Smooth muscle cell (in vitro differentiated cells): ENCODE measurements around the gene TNFRSF1B. TPM values are rescaled to one million over a fixed set of nuclear protein-coding genes. Genes with fewer than 3 reads are reported as not detected.

Experiments used
- DNase-seq: peaks from one replicate; lab custom pipeline; 2025; ENCODE audit not compliant: unreplicated experiment; lab: John Stamatoyannopoulos, UW
- H2AFZ ChIP-seq: fragments of 200-600 bp; sonication (generic); 2 replicates; pipeline ENCODE4 v1.6.0; 2016; ENCODE audit warnings: antibody characterized with exemption, low read depth, mild to moderate bottlenecking
- H3F3A ChIP-seq: fragments of 200-600 bp; sonication (generic); 2 replicates; pipeline ENCODE4 v1.6.0; 2017; ENCODE audit warnings: antibody characterized with exemption, low read depth
- H3K27ac ChIP-seq: fragments of 200-600 bp; sonication (generic); 2 replicates; pipeline ENCODE4 v1.5.1; 2016; ENCODE audit warnings: low read depth, mild to moderate bottlenecking
- H3K27me3 ChIP-seq: fragments of 200-600 bp; sonication (generic); 2 replicates; pipeline ENCODE4 v1.6.1; 2016; ENCODE audit warnings: low read depth, mild to moderate bottlenecking
- H3K36me3 ChIP-seq: fragments of 200-600 bp; sonication (generic); 2 replicates; pipeline ENCODE4 v1.5.1; 2016; ENCODE audit warnings: low read depth
- H3K4me1 ChIP-seq: fragments of 200-600 bp; sonication (generic); 2 replicates; pipeline ENCODE4 v1.5.1; 2016; ENCODE audit warnings: low read depth
- H3K4me2 ChIP-seq: fragments of 200-600 bp; sonication (generic); 2 replicates; pipeline ENCODE4 v1.6.0; 2016; ENCODE audit warnings: mild to moderate bottlenecking
- H3K4me3 ChIP-seq: fragments of 200-600 bp; sonication (generic); 2 replicates; pipeline ENCODE4 v1.5.1; 2016; ENCODE audit warnings: mild to moderate bottlenecking
- H3K79me2 ChIP-seq: fragments of 200-600 bp; sonication (generic); 2 replicates; pipeline ENCODE4 v1.6.0; 2016; ENCODE audit warnings: low read depth, mild to moderate bottlenecking
- H3K9ac ChIP-seq: fragments of 200-600 bp; sonication (generic); 2 replicates; pipeline ENCODE4 v1.6.0; 2016; ENCODE audit warnings: low read depth
- H3K9me3 ChIP-seq: fragments of 200-600 bp; sonication (generic); replicated peaks from 2 replicates; pipeline ENCODE4 v1.5.1; 2016; ENCODE audit warnings: low read depth
- H4K20me1 ChIP-seq: fragments of 200-600 bp; sonication (generic); 2 replicates; pipeline ENCODE4 v1.6.0; 2016; ENCODE audit warnings: low read depth
- WGBS: methylation state at CpG from one replicate; pipeline ENCODE4 v1.1.7; 2016; ENCODE audit warnings: low lambda C conversion rate; 5-methylcytosine and 5-hydroxymethylcytosine counted together
- polyA plus RNA-seq: library from polyadenylated mRNA; unstranded; fragments of >200 nt; fragmentation: Nextera tagmentation; extraction: Ambion mirVana; gene quantifications from 2 replicates; pipeline ENCODE4 v1.2.1, GENCODE V29; 2016
- total RNA-seq: library from RNA; depleted of rRNA; stranded (reverse); fragments of >200 nt; gene quantifications from 2 replicates; pipeline ENCODE4 v1.2.3, GENCODE V29; 2014
- TF ChIP-seq, protein P1 (sequence below): fragments of 200-600 bp; sonication (generic); IDR thresholded peaks from 2 replicates; pipeline ENCODE4 v1.5.1; 2017; ENCODE audit warnings: borderline replicate concordance, mild to moderate bottlenecking, antibody characterized with exemption; ENCODE audit not compliant: insufficient read depth, poor library complexity, severe bottlenecking

Gene TNFRSF1B
- total and polyA plus RNA-seq, 2 experiments from 2014 or later: 9.0 to 20.3 TPM

- Histone ChIP-seq H4K20me1 (no peaks in the 10 kb centered on the region), H3K27me3 (no peaks in the 10 kb centered on the region), H3F3A (no peaks in the 10 kb centered on the region), H3K79me2 (no peaks in the 10 kb centered on the region), H3K27ac (no peak overlapping the region), H3K9ac (no peak overlapping the region), H2AFZ (no peak overlapping the region), H3K36me3 (no peaks in the 10 kb centered on the region), H3K4me3 (no peak overlapping the region), H3K9me3 (no peaks in the 10 kb centered on the region), H3K4me2 (no peak overlapping the region), H3K4me1 (no peaks in the 10 kb centered on the region)
- TF ChIP-seq, protein P1, sequence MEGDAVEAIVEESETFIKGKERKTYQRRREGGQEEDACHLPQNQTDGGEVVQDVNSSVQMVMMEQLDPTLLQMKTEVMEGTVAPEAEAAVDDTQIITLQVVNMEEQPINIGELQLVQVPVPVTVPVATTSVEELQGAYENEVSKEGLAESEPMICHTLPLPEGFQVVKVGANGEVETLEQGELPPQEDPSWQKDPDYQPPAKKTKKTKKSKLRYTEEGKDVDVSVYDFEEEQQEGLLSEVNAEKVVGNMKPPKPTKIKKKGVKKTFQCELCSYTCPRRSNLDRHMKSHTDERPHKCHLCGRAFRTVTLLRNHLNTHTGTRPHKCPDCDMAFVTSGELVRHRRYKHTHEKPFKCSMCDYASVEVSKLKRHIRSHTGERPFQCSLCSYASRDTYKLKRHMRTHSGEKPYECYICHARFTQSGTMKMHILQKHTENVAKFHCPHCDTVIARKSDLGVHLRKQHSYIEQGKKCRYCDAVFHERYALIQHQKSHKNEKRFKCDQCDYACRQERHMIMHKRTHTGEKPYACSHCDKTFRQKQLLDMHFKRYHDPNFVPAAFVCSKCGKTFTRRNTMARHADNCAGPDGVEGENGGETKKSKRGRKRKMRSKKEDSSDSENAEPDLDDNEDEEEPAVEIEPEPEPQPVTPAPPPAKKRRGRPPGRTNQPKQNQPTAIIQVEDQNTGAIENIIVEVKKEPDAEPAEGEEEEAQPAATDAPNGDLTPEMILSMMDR: no peak
- DNase-seq: no peak
- 95% methylated on average over 18 of the region's 20 CpGs for WGBS
These were observed 36.6 kb downstream of the TNFRSF1B start for GRCh38 chr1:12203216-12204007.

GRCh38 chr1:12204140-12204539, 37.3 kb downstream of the TNFRSF1B start:
- WGBS: 82% methylated on average over 5 of the region's 7 CpGs
- H3F3A ChIP-seq: no peaks in the 10 kb centered on the region
- H3K36me3 ChIP-seq: no peaks in the 10 kb centered on the region
- H3K9ac ChIP-seq: no peak overlapping the region
- H3K4me3 ChIP-seq: no peak overlapping the region
- no peaks in the 10 kb centered on the region for H3K27me3 ChIP-seq
- no peaks in the 10 kb centered on the region for H3K9me3 ChIP-seq
- DNase-seq: no peak
- no peaks in the 10 kb centered on the region for H3K79me2 ChIP-seq
- H2AFZ ChIP-seq: no peak overlapping the region
- no peaks in the 10 kb centered on the region for H4K20me1 ChIP-seq
- H3K4me2 ChIP-seq: no peak overlapping the region
- no peaks in the 10 kb centered on the region for H3K4me1 ChIP-seq
- no peak overlapping the region for H3K27ac ChIP-seq
- TF ChIP-seq, protein P1: no peak

DNA sequence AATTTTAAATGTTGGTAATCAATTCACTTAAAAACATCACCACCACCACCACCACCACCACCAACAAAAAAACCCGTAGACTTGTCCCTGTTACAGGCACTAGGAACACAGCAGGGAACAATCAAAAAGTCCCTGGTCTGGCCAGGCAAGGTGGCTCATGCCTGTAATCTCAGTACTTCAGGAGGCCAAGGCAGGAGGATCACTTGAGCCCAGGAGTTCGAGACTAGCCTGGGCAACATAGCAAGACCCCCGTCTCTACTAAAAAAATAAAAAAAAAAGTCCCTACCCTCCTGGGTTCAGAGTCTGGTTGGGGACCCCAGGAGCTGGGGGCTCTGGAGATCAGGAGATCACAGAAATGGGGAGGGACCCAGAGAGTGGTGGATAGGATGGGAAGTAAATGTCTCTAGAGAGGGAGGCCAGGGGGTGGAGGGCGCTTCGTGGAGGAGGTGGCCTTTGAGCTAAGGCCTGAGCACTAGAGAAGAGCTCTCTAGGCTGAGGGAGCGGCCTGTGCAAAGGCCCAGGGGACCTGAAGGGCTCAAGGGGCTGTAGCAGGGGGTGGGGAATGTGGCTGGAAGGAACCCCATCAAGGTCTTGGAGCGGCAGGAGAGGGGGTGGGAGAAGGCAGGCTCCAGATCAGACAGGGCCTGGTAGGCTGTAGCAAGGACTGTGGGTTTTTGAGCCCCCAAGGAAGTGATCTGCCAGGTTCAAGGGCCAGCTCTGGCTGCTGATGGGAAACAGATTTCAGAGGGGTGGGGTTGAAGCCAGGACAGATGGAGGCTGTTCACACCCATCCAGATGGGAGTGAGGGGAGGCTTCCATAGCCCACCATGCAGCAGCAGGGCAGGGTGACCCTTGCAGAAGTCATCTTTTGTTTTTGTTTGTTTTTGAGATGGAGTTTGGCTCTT, 38.2 kb downstream of the TNFRSF1B start:
- H3F3A ChIP-seq: no peaks in the 10 kb centered on the region
- no peaks in the 10 kb centered on the region for H3K4me1 ChIP-seq
- no peaks in the 10 kb centered on the region for H3K27me3 ChIP-seq
- 91% methylated on average over 6 of the region's 7 CpGs for WGBS
- H3K79me2 ChIP-seq: no peaks in the 10 kb centered on the region
- no peak overlapping the region for H3K4me3 ChIP-seq
- H4K20me1 ChIP-seq: no peaks in the 10 kb centered on the region
- no peak overlapping the region for H3K27ac ChIP-seq
- no peaks in the 10 kb centered on the region for H3K9me3 ChIP-seq
- TF ChIP-seq, protein P1: no peak
- H3K9ac ChIP-seq: no peak overlapping the region
- H3K36me3 ChIP-seq: no peaks in the 10 kb centered on the region
- no peak overlapping the region for H2AFZ ChIP-seq
- no peak overlapping the region for H3K4me2 ChIP-seq
- DNase-seq: no peak
